HG02588 (cell line): ENCODE measurements around the gene KIR2DL1.
"Not testable (repeated sequence)": the region's sequence is repeated elsewhere in the genome, so short reads cannot be mapped to it uniquely, and the experiment has no call there.

Experiments
- ATAC-seq: cut with Tn5 transposase; IDR thresholded peaks from one replicate; pipeline ENCODE4 v1.9.1; 2021; ENCODE audit warnings: mild to moderate bottlenecking, moderate library complexity; ENCODE audit not compliant: unreplicated experiment

The KIR2DL1 gene

GRCh38 chr19:54817670-54818536 is 48.3 kb downstream of the KIR2DL1 start:
- no peak for ATAC-seq

GRCh38 chr19:54824416-54824815 is 54.8 kb downstream of the KIR2DL1 start:
- ATAC-seq = not testable (repeated sequence)

- ATAC-seq = not testable (repeated sequence)
These were observed 55.7 kb downstream of the KIR2DL1 start for GRCh38 chr19:54825326-54825725.

GRCh38 chr19:54828064-54828463 is 58.5 kb downstream of the KIR2DL1 start:
- not testable (repeated sequence) for ATAC-seq

GRCh38 chr19:54832496-54832895 is 62.9 kb downstream of the KIR2DL1 start, which contains the start of gene KIR2DS4:
Gene KIR2DS4 (plus strand): TSS chr19:54832676.
- not testable (repeated sequence) for ATAC-seq
